Measurements from ENCODE around the gene PDILT.

- TF ChIP-seq EP300 (IDR thresholded peaks at IDR 0.05) (no peak), POLR2A (IDR thresholded peaks at IDR 0.05) (no peak), CTCF (IDR thresholded peaks at IDR 0.05) (no peak)
Measured at GRCh38 chr16:20441191-20441590, 36.7 kb upstream of the PDILT start.
